ENCODE measurements around the gene KCNK4. TPM values are rescaled to one million over a fixed set of nuclear protein-coding genes. Genes with fewer than 3 reads are reported as not detected.

Gene KCNK4
- total and polyA plus RNA-seq, 2 donors = 0.13 TPM; not detected in 1

DNA sequence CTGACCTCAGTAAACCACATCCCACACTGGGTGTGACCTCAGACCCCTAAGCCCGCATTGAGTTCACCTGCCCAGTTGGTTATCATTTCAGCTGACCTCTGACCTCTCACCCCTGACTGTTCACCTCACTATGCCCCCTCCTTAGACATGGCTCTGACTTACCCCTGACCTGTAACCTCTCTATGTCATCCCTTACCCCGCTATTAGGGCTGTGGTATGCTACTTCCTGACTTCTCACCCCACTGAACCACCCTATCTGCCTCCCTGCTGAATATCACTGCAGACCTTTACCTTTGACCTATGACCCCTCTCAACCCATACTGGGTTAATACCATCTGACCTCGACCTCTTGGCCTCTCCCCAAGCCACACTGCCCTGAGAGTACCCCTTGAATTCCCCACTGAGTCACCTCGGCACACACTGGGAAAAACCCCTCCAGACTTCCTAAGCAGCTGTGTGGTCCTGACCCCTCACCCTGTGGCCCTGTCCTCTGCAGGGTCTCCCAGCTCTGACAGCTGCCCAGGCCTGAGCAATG is 31.5 kb upstream of the KCNK4 start:
- Histone ChIP-seq H3K36me3 (ENCODE audit: insufficient read depth) (peaks cover 7% of the 10 kb centered on the region), H3K27ac (ENCODE audit: low read depth) (no peak overlapping the region), H3K4me3 (ENCODE audit: low read depth, low read length) (no peak overlapping the region), H3K4me1 (ENCODE audit: insufficient read depth) (no peaks in the 10 kb centered on the region)
- 86% methylated on average over 4 of the region's 4 CpGs for WGBS
- no peak for DNase-seq (ENCODE audit: extremely low spot score)

DNA sequence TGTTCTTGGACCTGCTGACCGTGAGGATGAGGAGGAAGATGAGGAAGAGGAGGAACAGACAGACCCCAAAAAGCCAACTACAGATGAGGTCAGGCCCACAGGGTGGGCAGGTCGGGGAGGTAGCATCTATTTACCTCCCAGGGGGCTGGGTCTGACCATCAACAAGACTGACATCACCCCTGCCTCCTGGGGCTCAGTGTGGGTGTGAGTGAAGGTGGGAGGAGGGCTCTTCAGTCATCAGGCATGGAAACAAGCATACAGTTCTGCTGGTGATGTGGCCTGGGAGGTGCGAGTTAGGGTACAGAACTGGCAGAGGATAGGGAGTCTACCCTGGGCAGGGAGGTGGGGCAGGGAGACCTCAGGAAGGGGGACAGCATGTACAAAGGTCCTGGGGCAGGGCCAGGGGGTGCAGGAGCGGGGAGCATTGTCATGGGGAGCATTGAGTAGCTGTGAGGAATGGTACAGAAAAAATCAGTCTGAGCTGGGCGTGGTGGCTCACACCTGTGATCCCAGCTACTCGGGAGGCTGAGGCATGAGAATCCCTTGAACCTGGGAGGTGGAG is 30.9 kb upstream of the KCNK4 start:
- Histone ChIP-seq H3K4me1 (ENCODE audit: insufficient read depth) (no peaks in the 10 kb centered on the region), H3K27ac (ENCODE audit: low read depth) (no peak overlapping the region), H3K36me3 (ENCODE audit: insufficient read depth) (peaks cover 7% of the 10 kb centered on the region), H3K4me3 (ENCODE audit: low read depth, low read length) (no peak overlapping the region)
- no peak for DNase-seq (ENCODE audit: extremely low spot score)
- 96% methylated on average over 6 of the region's 6 CpGs for WGBS

DNA sequence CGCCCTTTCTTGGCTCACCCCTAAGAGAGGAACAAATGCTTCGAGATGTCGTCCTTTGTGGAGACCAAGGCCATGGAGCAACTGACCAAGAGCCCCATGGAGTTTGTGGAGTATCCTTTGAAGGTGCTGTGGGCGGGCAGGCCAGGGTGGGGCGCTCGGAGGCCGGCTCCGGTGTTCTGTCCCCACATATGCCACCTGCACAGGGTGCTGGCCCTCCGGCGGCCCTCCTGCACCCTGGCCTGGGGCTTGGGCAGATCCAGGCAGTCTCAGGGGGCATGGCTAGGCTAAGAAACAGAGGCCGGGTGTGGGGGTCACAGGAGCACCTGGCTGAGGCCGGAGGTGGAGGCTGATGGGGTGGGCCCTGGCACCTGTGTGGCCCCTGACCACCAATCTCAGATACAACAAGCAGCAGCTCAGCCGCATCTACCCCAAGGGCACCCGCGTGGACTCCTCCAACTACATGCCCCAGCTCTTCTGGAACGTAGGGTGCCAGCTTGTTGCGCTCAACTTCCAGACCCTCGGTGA is 29.5 kb upstream of the KCNK4 start:
- DNase-seq (ENCODE audit: extremely low spot score) = no peak
- Histone ChIP-seq H3K4me1 (ENCODE audit: insufficient read depth) (no peaks in the 10 kb centered on the region), H3K36me3 (ENCODE audit: insufficient read depth) (peaks cover 7% of the 10 kb centered on the region), H3K4me3 (ENCODE audit: low read depth, low read length) (no peak overlapping the region), H3K27ac (ENCODE audit: low read depth) (no peak overlapping the region)
- WGBS = 92% methylated on average over 18 of the region's 18 CpGs

DNA sequence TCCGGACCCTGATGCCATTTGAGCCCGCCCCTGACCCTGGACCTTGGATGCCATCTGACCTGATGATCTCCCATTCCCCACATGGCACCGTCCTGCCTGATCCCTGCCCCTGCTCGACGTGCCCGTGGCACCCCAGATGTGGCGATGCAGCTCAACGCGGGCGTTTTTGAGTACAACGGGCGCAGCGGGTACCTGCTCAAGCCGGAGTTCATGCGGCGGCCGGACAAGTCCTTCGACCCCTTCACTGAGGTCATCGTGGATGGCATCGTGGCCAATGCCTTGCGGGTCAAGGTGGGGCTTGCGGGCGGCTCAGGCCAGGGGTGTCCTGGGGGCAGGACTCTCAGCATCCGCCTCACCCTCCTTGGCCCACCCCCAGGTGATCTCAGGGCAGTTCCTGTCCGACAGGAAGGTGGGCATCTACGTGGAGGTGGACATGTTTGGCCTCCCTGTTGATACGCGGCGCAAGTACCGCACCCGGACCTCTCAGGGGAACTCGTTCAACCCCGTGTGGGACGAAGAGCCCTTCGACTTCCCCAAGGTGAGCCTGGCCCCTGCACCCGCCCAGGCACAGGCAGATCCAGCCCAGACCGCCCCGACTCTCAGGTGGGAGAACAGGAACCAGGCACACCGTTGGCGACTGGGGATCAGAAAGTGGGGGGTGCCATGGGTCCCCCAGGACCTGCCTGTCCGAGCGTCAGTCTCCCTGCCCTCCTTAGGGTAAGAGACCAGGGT is 28.7 kb upstream of the KCNK4 start:
- DNase-seq (ENCODE audit: extremely low spot score) = no peak
- Histone ChIP-seq H3K4me3 (ENCODE audit: low read depth, low read length) (no peak overlapping the region), H3K4me1 (ENCODE audit: insufficient read depth) (no peaks in the 10 kb centered on the region), H3K27ac (ENCODE audit: low read depth) (no peak overlapping the region), H3K36me3 (ENCODE audit: insufficient read depth) (peaks cover 7% of the 10 kb centered on the region)
- 93% methylated on average over 42 of the region's 42 CpGs for WGBS

DNA sequence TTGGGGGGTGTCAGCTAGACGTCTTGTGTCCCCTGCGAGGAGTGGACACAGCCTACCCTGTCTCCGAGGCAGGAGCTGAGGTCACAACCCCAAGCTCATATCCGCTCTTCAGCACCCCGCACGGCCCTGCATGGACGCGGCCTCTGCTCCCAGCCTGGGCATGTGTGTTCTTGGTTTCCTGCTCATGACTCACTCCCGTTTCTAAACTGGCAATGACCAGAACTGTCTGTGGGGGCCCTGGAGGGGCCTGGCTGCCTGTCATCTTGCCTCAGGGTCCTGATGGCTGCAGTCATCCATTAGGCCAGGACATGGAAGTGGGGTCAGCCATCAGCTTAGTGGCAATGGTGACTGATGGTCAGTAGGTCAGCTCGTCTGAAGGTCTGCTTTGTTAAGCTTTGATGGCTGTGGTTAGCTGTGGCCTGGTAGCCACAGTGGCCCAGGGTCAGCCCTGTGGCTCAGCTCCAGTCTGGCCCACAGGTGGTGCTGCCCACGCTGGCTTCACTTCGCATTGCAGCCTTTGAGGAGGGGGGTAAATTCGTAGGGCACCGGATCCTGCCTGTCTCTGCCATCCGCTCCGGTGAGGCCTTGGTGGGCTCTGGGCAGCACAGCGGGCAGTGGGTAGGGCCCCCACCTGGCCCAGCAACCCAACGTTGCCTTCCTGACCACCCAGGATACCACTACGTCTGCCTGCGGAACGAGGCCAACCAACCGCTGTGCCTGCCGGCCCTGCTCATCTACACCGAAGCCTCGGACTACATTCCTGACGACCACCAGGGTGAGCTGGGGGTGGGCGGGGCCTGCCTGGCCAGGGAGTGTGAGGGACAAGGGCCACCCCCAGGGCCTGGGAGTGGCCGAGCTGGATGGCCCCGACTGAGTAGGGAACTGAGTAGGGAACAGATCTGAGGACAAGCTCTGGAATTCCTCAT is 27.8 kb upstream of the KCNK4 start:
- Histone ChIP-seq H3K4me1 (ENCODE audit: insufficient read depth) (no peaks in the 10 kb centered on the region), H3K27ac (ENCODE audit: low read depth) (no peak overlapping the region), H3K36me3 (ENCODE audit: insufficient read depth) (peaks cover 7% of the 10 kb centered on the region), H3K4me3 (ENCODE audit: low read depth, low read length) (no peak overlapping the region)
- no peak for DNase-seq (ENCODE audit: extremely low spot score)
- 75% methylated on average over 29 of the region's 29 CpGs for WGBS

DNA sequence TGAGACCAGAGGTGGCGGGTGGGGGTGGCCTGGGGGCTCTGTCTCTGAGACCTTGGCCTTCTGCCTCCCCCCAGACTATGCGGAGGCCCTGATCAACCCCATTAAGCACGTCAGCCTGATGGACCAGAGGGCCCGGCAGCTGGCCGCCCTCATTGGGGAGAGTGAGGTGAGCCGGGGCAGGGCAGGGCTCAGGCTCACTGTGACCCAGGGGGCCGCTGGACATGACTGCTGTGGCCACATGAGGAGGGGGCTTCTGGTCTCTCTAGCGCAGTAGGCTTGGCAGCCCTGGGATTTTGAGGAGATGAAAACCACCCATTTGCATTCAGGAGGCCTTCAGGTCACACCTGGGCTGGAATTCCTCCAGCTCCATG is 27.2 kb upstream of the KCNK4 start:
- Histone ChIP-seq H3K27ac (ENCODE audit: low read depth) (no peak overlapping the region), H3K36me3 (ENCODE audit: insufficient read depth) (peaks cover 6% of the 10 kb centered on the region), H3K4me1 (ENCODE audit: insufficient read depth) (no peaks in the 10 kb centered on the region), H3K4me3 (ENCODE audit: low read depth, low read length) (no peak overlapping the region)
- DNase-seq (ENCODE audit: extremely low spot score) = no peak
- WGBS = 87% methylated on average over 8 of the region's 8 CpGs

DNA sequence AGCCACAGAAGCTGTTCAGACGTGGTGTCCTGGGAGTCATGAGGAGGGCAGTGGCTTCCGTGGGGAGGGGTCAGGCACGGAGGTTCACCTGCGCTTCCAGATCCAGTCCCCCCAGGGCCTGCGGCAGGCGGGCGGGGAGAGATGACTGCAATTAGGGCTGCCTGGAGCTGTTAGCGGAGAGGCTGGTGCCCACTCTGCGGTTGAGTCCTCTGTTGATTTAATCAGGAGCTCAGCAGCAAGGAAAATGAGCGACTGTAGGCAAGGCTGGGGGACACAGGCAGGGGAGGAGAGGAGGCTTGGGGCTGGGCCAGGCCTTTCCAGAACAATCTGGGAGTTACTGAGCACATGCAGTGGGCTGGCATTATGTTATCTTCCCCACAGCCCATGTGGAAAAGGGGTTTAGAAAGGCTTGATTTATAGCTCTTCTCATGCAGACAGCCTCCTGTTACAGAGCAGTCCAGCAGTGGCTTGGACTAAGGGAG is 26.7 kb upstream of the KCNK4 start:
- Histone ChIP-seq H3K4me3 (ENCODE audit: low read depth, low read length) (no peak overlapping the region), H3K27ac (ENCODE audit: low read depth) (no peak overlapping the region), H3K36me3 (ENCODE audit: insufficient read depth) (peaks cover 5% of the 10 kb centered on the region), H3K4me1 (ENCODE audit: insufficient read depth) (no peaks in the 10 kb centered on the region)
- 81% methylated on average over 10 of the region's 10 CpGs for WGBS
- no peak for DNase-seq (ENCODE audit: extremely low spot score)

DNA sequence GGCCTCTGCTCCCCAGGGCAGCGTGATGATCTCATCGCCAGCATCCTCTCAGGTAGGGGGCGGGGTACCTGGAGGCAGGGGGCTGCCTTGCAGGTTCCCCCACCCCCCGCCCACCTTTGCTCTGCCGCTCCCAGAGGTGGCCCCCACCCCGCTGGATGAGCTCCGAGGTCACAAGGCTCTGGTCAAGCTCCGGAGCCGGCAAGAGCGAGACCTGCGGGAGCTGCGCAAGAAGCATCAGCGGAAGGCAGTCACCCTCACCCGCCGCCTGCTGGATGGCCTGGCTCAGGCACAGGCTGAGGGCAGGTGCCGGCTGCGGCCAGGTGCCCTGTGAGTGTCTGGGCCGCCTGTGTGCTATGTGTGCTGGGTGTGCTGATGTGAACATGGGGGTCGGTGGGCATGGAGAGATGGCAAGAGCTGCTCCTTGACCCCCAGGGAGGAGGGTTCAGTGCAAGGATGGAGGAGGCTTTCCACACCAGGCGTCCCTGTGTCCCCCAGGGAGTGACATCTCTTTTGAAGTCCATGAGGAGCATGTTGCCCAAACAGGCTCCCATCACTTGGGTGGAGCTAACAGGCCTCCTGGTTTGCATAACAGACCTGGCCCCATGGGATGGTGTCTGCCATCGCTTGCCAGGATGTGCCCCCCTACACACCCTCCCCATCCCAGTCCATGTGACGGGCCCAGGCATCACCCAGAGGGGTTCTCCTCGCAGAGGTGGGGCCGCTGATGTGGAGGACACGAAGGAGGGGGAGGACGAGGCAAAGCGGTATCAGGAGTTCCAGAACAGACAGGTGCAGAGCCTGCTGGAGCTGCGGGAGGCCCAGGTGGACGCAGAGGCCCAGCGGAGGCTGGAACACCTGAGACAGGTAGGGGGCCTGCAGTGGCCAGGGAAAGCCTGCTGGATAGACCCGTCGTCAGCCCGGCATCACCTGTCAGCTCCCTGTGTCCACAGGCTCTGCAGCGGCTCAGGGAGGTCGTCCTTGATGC is 25.6 kb upstream of the KCNK4 start:
- Histone ChIP-seq H3K27ac (ENCODE audit: low read depth) (no peak overlapping the region), H3K36me3 (ENCODE audit: insufficient read depth) (peaks cover 4% of the 10 kb centered on the region), H3K4me1 (ENCODE audit: insufficient read depth) (no peaks in the 10 kb centered on the region), H3K4me3 (ENCODE audit: low read depth, low read length) (no peak overlapping the region)
- 92% methylated on average over 35 of the region's 35 CpGs for WGBS
- DNase-seq (ENCODE audit: extremely low spot score) = no peak

DNA sequence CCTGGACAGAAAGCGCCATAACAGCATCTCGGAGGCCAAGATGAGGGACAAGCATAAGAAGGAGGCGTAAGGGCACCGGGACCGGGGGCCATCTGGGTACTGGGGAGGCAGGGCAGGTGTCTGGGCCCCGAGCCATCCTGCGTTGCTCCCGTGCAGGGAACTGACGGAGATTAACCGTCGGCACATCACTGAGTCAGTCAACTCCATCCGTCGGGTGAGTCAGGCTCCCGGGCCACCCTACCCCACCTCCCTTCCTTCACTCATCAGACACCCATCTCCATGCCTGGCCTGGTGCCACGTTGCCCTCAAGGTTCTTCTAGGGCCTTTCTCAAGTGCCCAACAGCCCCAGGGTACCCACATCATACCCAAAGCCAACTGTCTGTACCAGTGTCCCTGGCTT is 24.8 kb upstream of the KCNK4 start:
- Histone ChIP-seq H3K27ac (ENCODE audit: low read depth) (no peak overlapping the region), H3K36me3 (ENCODE audit: insufficient read depth) (peaks cover 4% of the 10 kb centered on the region), H3K4me1 (ENCODE audit: insufficient read depth) (no peaks in the 10 kb centered on the region), H3K4me3 (ENCODE audit: low read depth, low read length) (no peak overlapping the region)
- no peak for DNase-seq (ENCODE audit: extremely low spot score)
- WGBS = 87% methylated on average over 15 of the region's 15 CpGs

DNA sequence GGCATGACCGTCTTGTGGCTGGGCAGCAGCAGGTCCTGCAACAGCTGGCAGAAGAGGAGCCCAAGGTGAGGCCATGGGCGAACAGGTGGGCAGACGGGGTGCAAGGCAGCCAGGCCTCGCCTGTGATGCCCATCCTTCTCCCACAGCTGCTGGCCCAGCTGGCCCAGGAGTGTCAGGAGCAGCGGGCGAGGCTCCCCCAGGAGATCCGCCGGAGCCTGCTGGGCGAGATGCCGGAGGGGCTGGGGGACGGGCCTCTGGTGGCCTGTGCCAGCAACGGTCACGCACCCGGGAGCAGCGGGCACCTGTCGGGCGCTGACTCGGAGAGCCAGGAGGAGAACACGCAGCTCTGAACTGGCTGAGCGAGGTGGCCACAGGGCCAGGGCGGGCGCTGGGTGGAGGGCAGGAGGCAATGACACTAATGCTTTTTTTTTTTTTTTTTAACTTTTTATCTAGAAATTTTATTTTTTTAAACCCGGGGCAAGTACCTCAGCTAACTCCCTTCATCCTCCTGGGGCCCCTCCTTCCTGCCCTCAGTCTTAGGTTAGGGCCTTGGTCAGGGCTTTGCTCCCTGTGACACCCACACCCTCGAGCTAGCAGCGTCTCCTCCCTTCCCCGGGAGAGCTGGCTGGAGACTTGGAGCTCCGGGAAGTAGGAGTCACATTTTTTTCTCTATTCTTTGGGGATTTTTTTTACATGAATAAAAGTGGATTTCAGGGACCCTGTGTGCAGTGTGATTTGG is 23.7 kb upstream of the KCNK4 start:
- no peak for DNase-seq (ENCODE audit: extremely low spot score)
- WGBS = 84% methylated on average over 27 of the region's 27 CpGs
- no peaks in the 10 kb centered on the region for H3K4me1 ChIP-seq (ENCODE audit: insufficient read depth)
- no peak overlapping the region for H3K4me3 ChIP-seq (ENCODE audit: low read depth, low read length)
- H3K27ac ChIP-seq (ENCODE audit: low read depth) = peak overlapping the region; percentile 92
- H3K36me3 ChIP-seq (ENCODE audit: insufficient read depth) = peaks cover 4% of the 10 kb centered on the region

DNA sequence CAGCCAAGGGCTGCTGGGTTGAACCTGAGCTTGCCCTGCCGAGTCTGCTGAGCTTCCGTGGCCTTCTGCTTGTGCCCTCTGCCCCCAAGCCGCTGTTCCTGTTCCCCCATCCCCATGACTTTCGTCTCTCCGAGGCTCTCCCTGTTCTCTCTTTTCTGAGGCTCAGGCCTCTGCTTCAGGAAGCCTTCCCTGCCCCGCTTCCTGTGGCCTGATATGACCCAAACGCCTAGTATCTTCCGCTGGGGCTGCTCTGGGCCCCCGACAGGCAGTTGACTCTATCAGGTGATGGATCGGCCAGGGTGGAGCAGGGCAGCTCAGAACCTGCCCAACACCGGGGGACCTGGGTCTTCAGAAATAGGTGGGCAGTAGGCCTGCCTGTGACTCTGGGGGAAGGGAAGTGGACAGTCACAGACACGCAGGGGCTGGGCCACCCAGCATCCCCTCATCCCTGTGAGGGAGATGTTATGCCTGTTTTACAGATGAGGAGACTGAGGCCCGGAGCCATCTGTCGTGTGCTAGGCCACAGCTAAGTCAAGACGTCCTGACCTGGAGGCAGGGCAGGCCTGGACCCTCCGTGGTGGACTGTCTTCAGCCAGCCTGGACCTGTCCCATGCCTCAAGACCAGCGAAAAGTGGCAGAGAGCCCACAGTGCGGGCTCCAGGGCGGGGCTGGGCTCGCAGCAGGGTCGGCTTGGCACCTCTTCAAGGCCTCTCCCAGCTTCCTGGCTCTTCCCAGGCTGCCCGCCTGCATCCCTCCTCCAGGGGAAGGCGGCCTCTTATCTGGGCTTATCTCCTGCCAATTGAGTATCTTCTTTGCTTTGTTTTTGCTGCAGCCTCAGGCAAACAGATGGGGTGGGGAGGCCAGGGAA is 22.8 kb upstream of the KCNK4 start:
- no peaks in the 10 kb centered on the region for H3K36me3 ChIP-seq (ENCODE audit: insufficient read depth)
- WGBS = 35% methylated on average over 23 of the region's 23 CpGs
- peak overlapping the region; percentile 92 for H3K27ac ChIP-seq (ENCODE audit: low read depth)
- peak overlapping the region; percentile 59 for H3K4me3 ChIP-seq (ENCODE audit: low read depth, low read length)
- H3K4me1 ChIP-seq (ENCODE audit: insufficient read depth) = no peaks in the 10 kb centered on the region
- DNase-seq (ENCODE audit: extremely low spot score) = no peak
